K562 treated with DMSO at 1 percent for 4 hours (cell line): ENCODE data around the gene KCNK7. TPM values are rescaled to one million over a fixed set of nuclear protein-coding genes. Genes with fewer than 3 reads are reported as not detected.

Experiments used
- total RNA-seq: library from RNA; unstranded; fragments of 300-600 nt; gene quantifications from 2 replicates; pipeline ENCODE4 v1.2.3, GENCODE V29; 2022; ENCODE audit not compliant: insufficient read depth

KCNK7 gene, protein sequence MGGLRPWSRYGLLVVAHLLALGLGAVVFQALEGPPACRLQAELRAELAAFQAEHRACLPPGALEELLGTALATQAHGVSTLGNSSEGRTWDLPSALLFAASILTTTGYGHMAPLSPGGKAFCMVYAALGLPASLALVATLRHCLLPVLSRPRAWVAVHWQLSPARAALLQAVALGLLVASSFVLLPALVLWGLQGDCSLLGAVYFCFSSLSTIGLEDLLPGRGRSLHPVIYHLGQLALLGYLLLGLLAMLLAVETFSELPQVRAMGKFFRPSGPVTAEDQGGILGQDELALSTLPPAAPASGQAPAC
- total RNA-seq: 1.6 and 2.1 TPM in 2 replicates

DNA sequence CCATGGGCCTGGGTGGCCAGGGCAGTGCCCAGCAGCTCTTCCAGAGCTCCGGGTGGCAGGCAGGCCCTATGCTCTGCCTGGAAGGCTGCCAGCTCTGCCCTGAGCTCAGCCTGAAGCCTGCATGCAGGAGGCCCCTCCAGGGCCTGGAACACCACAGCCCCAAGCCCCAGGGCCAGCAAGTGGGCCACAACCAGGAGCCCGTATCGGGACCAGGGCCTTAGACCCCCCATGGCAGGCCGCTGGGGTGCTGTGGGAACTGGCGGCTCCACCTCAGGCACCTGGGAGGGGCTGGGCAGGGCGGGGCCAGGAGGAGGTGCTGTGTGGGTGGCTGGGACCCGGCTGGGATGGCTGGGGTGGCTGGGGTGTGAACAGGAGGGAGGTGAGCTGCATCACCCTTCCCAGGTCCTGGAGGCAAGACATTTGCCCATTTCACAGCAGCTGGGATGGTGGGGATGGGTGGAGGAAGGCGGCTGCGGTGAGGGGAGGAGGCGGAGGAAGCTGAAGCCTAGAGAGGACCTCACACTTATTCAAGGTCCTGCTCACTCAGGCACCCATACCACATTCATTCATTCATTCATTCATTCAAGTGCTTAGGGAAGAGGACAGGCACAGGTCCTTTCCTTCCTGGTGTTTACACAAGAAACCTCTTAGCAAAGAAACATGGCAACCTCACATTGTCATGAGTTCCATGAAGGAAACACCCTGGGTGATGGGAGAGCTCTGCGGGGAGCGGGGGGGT is at the start of gene KCNK7:
Gene KCNK7, minus strand, starts transcription at position 258 of the 739 bp plus-strand sequence. Its CDS starts 28 bp downstream, at position 230.

GRCh38 chr11:65637794-65638419 is 42.3 kb upstream of the KCNK7 start, which contains the start of gene SIPA1:
Gene SIPA1, plus strand, starts transcription at chr11:65638101. Its CDS starts 2,821 bp downstream, at chr11:65640922.

GRCh38 chr11:65615229-65615949 is 19.8 kb upstream of the KCNK7 start, which contains the start of gene PCNX3:
Gene PCNX3, plus strand, starts transcription at chr11:65615776. Its CDS starts 536 bp downstream, at chr11:65616312.

DNA sequence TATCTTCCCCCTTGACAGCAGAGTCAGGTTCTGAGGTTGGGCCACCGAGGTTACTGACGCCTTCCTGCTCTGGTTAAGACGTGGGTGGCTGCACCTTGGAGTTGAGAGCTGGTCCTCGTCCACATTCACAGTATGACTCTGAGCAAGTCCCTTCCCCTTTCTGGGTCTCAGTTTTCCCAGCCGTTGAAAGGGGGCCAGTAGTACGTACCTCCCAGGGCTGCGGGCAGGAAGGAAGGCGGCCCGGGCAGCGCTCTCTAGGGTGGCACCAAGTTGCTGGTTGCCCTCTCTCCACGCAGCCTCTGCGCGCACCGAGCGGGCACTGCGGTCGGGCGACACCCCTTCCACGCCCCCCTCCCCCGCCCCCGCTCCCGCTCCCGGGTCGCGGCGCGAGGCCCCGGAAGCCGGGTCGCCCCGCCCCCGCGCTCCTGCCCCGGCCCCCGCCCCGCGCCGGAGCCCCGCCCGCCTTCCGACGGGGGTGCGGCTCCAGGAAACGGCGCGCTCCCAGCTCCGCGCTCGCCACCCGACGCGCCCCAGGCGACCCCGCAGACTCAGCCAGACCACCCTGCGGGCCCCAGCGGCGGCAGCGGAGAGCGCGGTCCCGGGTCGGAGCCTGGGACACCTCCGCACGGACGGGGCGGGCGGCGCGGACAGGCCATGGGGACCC is 19.9 kb downstream of the KCNK7 start, which contains the start of gene EHBP1L1:
Gene EHBP1L1, plus strand, starts transcription at position 486 of the 664 bp plus-strand sequence. CDS start 250 bp downstream, outside the sequence.

DNA sequence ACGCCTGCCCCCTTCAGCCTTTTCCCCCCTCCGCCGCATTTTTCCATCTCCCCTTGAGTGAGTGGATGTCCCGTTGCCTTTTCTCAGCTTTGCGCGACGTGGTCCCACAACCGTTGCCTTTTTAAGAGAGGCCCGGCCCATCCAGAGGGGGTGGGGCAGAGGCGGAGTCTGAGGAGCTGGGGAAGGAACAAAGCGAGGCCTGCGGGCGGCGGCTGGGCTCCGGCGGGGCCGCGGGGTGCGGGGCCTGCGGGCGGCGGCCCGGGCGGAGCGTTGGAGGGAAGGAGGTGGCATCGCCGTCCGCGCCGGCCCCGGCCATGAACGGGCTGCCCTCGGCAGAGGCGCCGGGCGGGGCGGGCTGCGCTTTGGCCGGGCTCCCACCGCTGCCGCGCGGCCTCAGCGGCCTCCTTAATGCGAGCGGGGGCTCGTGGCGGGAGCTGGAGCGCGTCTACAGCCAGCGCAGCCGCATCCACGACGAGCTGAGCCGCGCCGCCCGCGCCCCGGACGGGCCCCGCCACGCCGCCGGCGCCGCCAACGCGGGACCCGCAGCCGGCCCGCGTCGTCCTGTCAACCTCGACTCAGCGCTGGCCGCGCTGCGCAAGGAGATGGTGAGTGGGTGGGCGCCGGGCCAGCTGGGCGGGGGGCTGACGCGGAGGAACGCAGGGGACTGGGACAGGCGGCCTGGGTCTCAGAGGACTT is 23.1 kb downstream of the KCNK7 start, which contains the start of gene FAM89B:
Gene FAM89B, plus strand, starts transcription at position 183 of the 696 bp plus-strand sequence. Its CDS starts 132 bp downstream, at position 315.

GRCh38 chr11:65569973-65570918 is 25.4 kb downstream of the KCNK7 start, which contains the start of gene ZNRD2:
Gene ZNRD2, plus strand, starts transcription at chr11:65570477. Its CDS starts 15 bp downstream, at chr11:65570492.

DNA sequence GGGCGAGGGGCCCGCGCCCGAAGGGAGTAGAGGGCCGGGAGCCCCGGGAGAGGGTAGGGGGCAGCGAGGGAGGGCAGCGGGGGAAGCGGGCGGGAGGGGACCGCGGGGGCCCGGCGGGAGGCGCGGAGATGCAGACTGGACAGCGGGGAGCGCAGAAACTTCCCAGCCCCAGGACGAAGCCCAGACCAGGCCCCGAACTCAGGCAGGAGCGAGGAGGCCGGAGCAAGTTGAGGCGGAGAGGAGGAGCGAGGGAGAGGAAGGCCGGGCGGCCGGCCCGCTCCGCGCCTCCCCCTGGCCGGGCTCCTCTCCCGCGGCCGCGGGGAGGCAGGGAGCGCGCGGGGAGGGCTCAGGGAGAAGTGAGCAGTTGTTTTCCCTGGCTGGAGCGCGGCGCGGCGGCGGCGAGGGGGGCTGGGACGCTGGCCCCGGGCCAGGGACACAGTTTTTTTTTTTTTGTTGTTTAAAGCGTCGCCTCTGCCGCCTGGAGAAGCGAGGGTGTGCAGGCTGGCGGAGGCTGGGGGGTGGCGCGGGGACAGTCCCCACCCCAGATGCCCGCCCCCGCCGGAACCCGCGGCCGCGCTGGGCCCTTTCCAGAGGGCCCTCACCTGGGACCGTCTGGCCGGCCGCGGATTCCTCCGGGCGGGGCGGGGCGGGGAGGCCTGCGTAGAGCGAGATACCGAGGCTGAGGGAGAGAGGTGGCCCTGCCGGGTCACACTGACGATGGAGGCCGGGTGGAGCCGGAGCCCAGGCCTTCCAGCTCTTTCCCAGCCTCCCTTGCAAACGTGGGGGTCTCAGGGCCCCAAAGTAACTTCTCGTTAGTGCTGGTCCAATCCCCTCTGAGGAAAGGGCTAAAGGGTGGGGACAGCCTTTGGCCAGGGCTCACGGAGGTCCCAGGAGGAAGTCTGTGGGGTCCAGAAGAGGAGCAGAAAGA is 37.3 kb downstream of the KCNK7 start, which contains the start of gene LTBP3:
Gene LTBP3, minus strand, starts transcription at position 358 of the 928 bp plus-strand sequence. CDS start 400 bp downstream, outside the sequence.

Other genes with a start within 250 kb of the KCNK7 start
- 2.2 and 4.9 TPM in 2 replicates for gene TIGD3, start 241.0 kb downstream of the KCNK7 start, total RNA-seq
- 0.77 and 2.0 TPM in 2 replicates for gene SLC25A45, start 213.2 kb downstream of the KCNK7 start, total RNA-seq
- 36.4 and 36.5 TPM in 2 replicates for gene FRMD8, start 209.2 kb downstream of the KCNK7 start, total RNA-seq
- 17.6 and 22.8 TPM in 2 replicates for gene NEAT1, start 173.0 kb downstream of the KCNK7 start, total RNA-seq
- 124 and 165 TPM in 2 replicates for gene MALAT1, start 96.8 kb downstream of the KCNK7 start, total RNA-seq
- 117 and 125 TPM in 2 replicates for gene SCYL1, start 70.7 kb downstream of the KCNK7 start, total RNA-seq
- 32.3 and 42.6 TPM in 2 replicates for gene LTBP3, start 37.4 kb downstream of the KCNK7 start, total RNA-seq
- 37.9 and 48.3 TPM in 2 replicates for gene ZNRD2, start 25.3 kb downstream of the KCNK7 start, total RNA-seq
- 64.3 and 74.6 TPM in 2 replicates for gene FAM89B, start 23.3 kb downstream of the KCNK7 start, total RNA-seq
- gene EHBP1L1, start 19.7 kb downstream of the KCNK7 start, total RNA-seq: 74.1 and 75.4 TPM in 2 replicates
- gene MAP3K11, start 18.4 kb upstream of the KCNK7 start, total RNA-seq: 58.9 and 66.8 TPM in 2 replicates
- gene PCNX3, start 20.0 kb upstream of the KCNK7 start, total RNA-seq: 31.8 and 46.2 TPM in 2 replicates
- gene SIPA1, start 42.3 kb upstream of the KCNK7 start, total RNA-seq: 55.3 and 62.8 TPM in 2 replicates
- 58.1 and 70.6 TPM in 2 replicates for gene RELA, start 67.1 kb upstream of the KCNK7 start, total RNA-seq
- 26.4 and 36.7 TPM in 2 replicates for gene KAT5, start 116.5 kb upstream of the KCNK7 start, total RNA-seq
- gene RNASEH2C, start 125.0 kb upstream of the KCNK7 start, total RNA-seq: 24.6 and 34.7 TPM in 2 replicates
- gene AP5B1, start 185.2 kb upstream of the KCNK7 start, total RNA-seq: 25.5 and 28.9 TPM in 2 replicates
- gene OVOL1, start 191.3 kb upstream of the KCNK7 start, total RNA-seq: not detected in 2 replicates
- not detected in 2 replicates for gene SNX32, start 238.2 kb upstream of the KCNK7 start, total RNA-seq